ENCODE results near the gene GPR152.
"Not testable (repeated sequence)": the region's sequence is repeated elsewhere in the genome, so short reads cannot be mapped to it uniquely, and the experiment has no call there.

GPR152 gene

GRCh38 chr11:67489203-67489884 lies 36.8 kb upstream of the GPR152 start:
- Histone ChIP-seq H3K27me3 (ENCODE audit: insufficient read depth, low read depth) (no peaks in the 10 kb centered on the region), H3K79me2 (ENCODE audit: insufficient read depth, low read depth) (no peaks in the 10 kb centered on the region), H3K36me3 (ENCODE audit: insufficient read depth) (no peaks in the 10 kb centered on the region), H3K4me3 (IDR thresholded peaks at IDR 0.05; ENCODE audit: insufficient read depth, low read depth, low read length) (no peak overlapping the region), H2AFZ (ENCODE audit: low read depth) (no peak overlapping the region), H4K20me1 (ENCODE audit: insufficient read depth) (no peaks in the 10 kb centered on the region), H3K27ac (no peak overlapping the region), H3K4me2 (no peak overlapping the region), H3K4me1 (ENCODE audit: low read depth, poor library complexity, severe bottlenecking) (no peaks in the 10 kb centered on the region), H3K9ac (no peak overlapping the region)
- no peak for TF ChIP-seq CTCF (conservative IDR thresholded peaks at IDR 0.05; ENCODE audit: low read depth, low read length)

GRCh38 chr11:67486481-67487195 lies 34.1 kb upstream of the GPR152 start:
- no peak overlapping the region for H3K27ac ChIP-seq
- no peak overlapping the region for H2AFZ ChIP-seq (ENCODE audit: low read depth)
- H3K4me3 ChIP-seq (IDR thresholded peaks at IDR 0.05; ENCODE audit: insufficient read depth, low read depth, low read length): no peak overlapping the region
- no peak for TF ChIP-seq CTCF (conservative IDR thresholded peaks at IDR 0.05; ENCODE audit: low read depth, low read length)
- no peaks in the 10 kb centered on the region for H4K20me1 ChIP-seq (ENCODE audit: insufficient read depth)
- no peaks in the 10 kb centered on the region for H3K36me3 ChIP-seq (ENCODE audit: insufficient read depth)
- no peaks in the 10 kb centered on the region for H3K27me3 ChIP-seq (ENCODE audit: insufficient read depth, low read depth)
- H3K9ac ChIP-seq: no peak overlapping the region
- H3K79me2 ChIP-seq (ENCODE audit: insufficient read depth, low read depth): no peaks in the 10 kb centered on the region
- peaks cover 7% of the 10 kb centered on the region for H3K4me1 ChIP-seq (ENCODE audit: low read depth, poor library complexity, severe bottlenecking)
- no peak overlapping the region for H3K4me2 ChIP-seq

- not testable (repeated sequence) for H3K4me3 ChIP-seq (IDR thresholded peaks at IDR 0.05; ENCODE audit: insufficient read depth, low read depth, low read length); H3K4me2 ChIP-seq; H3K79me2 ChIP-seq (ENCODE audit: insufficient read depth, low read depth); H4K20me1 ChIP-seq (ENCODE audit: insufficient read depth); H2AFZ ChIP-seq (ENCODE audit: low read depth); H3K36me3 ChIP-seq (ENCODE audit: insufficient read depth); H3K4me1 ChIP-seq (ENCODE audit: low read depth, poor library complexity, severe bottlenecking); H3K9ac ChIP-seq; H3K27me3 ChIP-seq (ENCODE audit: insufficient read depth, low read depth); H3K27ac ChIP-seq
Observed at GRCh38 chr11:67485873-67486361, 33.4 kb upstream of the GPR152 start.

GRCh38 chr11:67484847-67485311 lies 32.4 kb upstream of the GPR152 start:
- no peaks in the 10 kb centered on the region for H3K79me2 ChIP-seq (ENCODE audit: insufficient read depth, low read depth)
- peaks cover 7% of the 10 kb centered on the region for H3K4me1 ChIP-seq (ENCODE audit: low read depth, poor library complexity, severe bottlenecking)
- H3K4me3 ChIP-seq (IDR thresholded peaks at IDR 0.05; ENCODE audit: insufficient read depth, low read depth, low read length): no peak overlapping the region
- no peak for TF ChIP-seq CTCF (conservative IDR thresholded peaks at IDR 0.05; ENCODE audit: low read depth, low read length)
- H3K4me2 ChIP-seq: no peak overlapping the region
- H3K9ac ChIP-seq: no peak overlapping the region
- no peaks in the 10 kb centered on the region for H4K20me1 ChIP-seq (ENCODE audit: insufficient read depth)
- peaks cover 2% of the 10 kb centered on the region; the same call in 1 of the 2 replicates for H3K27me3 ChIP-seq (ENCODE audit: insufficient read depth, low read depth)
- H2AFZ ChIP-seq (ENCODE audit: low read depth): no peak overlapping the region
- no peak overlapping the region for H3K27ac ChIP-seq
- H3K36me3 ChIP-seq (ENCODE audit: insufficient read depth): no peaks in the 10 kb centered on the region

Data from KMS-11 (cell line).